OCI-LY3 (cell line): ENCODE measurements around the gene USP35.

Experiments used
- EZH2phosphoT487 ChIP-seq: fragments of 200-600 bp; shearing (Covaris generic); IDR thresholded peaks from 2 replicates; pipeline ENCODE4 v1.6.1; 2018; ENCODE audit warnings: antibody characterized with exemption, mixed run types, low read depth
- TF ChIP-seq, protein P1 (sequence below): fragments of 200-600, 300-600 bp; sonication (generic); IDR thresholded peaks from 2 replicates; pipeline ENCODE4 v1.5.1; 2014; ENCODE audit warnings: antibody characterized with exemption, low read length, low read depth

DNA sequence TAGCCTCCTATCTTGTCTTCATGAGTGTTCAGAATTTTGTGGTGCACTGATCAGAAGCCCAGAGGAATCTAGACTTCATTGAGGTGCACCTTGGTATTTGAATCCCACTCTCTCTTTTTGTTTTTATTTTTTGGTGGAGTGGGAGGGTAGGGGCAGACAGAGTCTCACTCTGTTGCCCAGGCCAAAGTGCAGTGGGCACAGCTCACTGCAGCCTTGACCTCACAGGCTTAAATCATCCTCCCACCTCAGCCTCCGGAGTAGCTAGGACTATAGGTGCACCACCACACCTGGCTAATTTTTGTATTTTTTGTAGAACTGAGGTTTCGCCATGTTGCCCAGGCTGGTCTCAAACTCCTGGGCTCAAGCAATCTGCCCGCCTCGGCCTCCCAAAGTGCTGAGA, 38.4 kb upstream of the USP35 start:
- TF ChIP-seq, protein P1, sequence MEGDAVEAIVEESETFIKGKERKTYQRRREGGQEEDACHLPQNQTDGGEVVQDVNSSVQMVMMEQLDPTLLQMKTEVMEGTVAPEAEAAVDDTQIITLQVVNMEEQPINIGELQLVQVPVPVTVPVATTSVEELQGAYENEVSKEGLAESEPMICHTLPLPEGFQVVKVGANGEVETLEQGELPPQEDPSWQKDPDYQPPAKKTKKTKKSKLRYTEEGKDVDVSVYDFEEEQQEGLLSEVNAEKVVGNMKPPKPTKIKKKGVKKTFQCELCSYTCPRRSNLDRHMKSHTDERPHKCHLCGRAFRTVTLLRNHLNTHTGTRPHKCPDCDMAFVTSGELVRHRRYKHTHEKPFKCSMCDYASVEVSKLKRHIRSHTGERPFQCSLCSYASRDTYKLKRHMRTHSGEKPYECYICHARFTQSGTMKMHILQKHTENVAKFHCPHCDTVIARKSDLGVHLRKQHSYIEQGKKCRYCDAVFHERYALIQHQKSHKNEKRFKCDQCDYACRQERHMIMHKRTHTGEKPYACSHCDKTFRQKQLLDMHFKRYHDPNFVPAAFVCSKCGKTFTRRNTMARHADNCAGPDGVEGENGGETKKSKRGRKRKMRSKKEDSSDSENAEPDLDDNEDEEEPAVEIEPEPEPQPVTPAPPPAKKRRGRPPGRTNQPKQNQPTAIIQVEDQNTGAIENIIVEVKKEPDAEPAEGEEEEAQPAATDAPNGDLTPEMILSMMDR, result no peak
- TF ChIP-seq EZH2phosphoT487, result no peak
